Central memory CD4-positive, alpha-beta T cell (primary cell): ENCODE data around the gene ANKRD29.
"Not testable (repeated sequence)": the region's sequence is repeated elsewhere in the genome, so short reads cannot be mapped to it uniquely, and the experiment has no call there.

Experiments used
- DNase-seq: peaks from one replicate; pipeline ENCODE4 v3.0.0; 2022

Gene ANKRD29

DNA sequence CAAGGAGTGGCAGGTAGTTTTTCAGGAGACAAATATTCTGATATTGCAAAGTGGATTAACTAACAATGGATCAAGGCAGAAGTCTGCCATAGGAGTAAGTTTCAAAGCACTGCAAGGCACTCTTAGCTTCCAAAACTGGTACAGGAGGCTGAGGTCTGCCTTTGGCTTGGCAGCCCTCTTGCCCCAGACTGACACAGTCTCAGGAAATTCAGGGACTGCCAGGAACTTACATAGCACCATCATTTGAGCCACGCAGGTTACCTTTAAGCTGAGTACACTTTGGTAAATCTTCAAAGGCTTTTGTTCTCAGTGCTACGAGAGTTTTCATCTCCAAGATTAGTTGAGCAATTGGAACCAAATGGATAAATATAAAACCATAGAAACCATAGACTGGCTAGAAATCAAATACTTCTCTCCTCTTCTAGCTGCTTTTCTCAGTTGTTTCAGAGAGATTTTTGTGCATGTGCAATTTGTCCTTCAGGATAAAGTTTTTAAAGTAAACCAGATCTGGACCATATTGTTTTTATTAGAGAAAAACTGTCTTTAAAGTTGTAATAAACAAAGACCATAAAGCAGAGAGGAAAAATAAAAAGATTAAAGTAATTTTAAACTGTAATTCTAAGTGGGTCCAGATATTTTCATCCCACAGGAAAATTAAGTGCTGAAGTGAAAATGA, 18.8 kb downstream of the ANKRD29 start:
- no peak for DNase-seq

DNA sequence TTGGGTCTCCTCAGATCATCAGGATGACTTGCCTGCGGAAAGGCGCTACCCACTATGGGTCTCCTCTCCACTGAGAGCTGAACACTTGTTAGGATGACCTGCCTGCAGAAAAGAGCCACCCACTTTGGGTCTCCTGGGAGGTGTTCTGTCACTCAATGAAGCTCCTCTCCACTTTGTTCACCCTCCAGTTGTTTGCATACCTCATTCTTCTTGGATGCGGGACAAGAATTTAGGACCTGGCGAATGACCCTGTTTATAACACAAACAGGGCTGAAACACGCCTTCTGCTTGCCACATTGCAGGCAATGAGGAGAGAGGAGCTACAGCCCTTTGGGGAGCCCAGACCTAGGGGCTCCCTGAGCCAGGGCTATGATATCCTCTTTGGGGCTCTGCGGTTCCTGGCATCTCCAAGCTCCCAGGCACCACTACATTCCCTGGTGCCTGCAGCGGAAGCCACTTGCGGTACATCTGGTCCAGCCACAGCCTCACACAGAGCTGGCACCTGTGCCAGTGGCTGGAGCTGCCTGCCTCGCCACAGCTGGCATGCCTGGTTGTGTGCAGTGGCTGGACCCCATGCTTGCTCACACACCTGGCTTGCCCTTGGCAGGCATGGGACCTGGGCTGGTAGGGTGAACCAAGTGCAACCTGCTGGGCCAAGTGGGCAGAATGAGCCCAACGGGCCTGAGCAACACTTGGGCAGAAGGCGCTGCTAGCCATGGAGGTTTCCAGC, 20.6 kb downstream of the ANKRD29 start:
- no peak for DNase-seq

DNA sequence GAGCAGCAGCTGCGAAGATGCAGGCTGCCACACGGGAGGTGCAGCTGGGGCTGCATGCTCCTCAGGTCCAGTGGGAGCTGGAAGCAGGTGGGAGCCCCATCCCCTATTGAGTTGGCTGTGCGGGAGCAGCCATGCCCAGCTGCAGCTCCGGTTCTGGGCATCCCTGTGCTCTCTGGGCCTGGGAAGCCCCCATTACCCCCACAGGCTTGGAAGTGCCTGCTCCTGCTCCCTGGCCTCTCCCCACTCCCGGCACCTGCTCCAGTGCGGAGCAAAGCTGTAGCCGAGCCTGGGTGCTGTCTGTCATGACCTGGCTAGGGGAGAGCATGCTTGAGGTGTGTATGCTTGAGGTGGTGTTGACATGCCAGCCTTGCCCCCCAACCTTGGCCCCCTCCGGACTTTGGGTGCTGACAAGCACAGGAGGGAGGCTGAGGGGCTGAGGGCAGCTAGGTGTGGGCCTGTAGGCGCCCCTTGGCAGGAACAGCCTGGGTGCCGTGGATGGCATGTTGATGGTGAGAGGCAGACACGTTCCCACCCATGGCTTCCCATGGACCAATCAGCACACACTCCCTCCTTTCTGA, 21.5 kb downstream of the ANKRD29 start:
- no peak for DNase-seq

DNA sequence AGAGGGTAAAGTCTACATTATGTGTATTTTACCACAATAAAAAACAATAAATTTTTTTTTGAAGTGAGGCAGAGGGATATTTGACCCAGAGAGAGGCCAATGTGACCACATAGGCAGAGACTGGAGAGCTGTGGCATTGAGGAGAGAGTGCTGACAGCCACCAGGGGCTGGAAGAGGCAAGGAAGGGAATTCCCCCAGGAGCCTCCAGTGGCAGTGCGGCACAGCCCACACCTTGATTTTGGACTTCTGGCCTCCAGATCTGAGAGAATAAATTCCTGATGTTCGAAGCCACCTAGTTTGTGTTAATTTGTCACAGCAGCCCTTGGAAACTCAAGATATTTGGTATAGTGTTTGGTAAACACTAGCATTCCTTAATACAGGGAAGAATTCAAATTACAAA, 22.7 kb downstream of the ANKRD29 start:
- no peak for DNase-seq

DNA sequence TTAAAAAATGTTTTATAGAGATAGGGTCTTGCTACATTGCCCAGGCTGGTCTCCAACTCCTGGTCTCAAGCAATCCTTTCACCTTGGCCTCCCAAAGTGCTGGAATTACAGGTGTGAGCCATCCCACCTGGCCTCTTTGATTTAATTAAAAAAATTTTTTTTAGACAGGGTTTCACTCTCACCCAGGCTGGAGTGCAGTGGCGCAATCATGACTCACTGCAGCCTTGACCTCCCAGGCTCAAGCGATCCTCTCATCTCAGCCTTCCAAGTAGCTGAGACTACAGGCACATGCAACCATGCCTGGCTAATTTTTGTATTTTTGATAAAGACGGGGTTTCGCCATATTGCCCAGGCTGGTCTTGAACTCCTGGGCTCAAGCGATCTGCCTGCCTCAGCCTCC, 26.3 kb downstream of the ANKRD29 start:
- not testable (repeated sequence) for DNase-seq

DNA sequence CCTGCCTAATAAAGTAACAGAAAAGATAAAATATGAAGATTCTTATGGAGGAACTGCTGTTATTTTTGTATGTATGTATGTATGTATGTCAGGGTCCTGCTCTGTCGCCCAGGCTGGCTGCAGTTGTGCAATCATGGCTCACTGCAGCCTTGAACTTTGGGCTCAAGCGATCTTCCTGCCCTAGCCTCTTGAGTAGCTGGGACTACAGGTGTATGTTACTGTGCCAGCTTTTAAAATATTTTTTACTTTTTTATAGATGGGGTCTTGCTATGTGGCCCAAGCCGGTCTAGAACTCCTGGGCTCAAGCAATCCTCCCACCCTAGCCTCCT, 26.7 kb downstream of the ANKRD29 start:
- no peak for DNase-seq

DNA sequence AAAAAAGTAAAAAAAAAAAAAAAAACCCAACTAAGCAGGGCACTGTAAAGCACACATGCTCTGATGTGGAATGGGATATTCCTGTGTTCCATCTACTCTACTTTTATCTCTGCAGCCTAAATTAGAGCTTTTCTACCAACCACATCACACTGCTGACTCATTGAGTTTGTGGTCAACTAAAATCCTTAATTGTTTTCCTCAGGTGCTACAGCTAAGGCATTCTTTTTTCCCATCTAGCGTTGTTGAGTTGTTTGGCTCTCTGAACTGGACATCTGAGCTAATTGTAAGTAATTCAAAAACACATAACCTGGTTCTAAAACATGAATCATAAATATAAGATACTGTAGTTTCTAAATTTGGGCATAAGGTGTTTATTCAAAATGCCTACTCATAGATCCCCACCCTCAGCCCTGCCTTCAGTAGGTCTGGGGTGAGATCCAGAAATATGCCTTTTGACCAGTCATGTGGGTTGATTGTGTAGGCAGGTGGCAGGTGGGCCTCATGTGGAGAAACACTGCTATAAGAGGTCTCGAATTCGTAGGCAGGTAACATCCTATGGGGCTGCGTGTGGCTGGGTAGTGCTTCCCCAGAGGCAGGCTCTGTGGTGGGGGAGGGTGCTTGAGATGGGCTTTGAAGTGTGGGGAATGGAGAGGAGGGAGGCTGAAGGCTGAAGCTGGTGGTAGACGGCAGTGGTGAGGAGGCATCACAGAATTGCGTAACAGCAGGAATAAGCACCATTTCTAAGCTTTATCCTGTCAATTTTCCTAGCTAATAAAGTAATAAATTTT, 27.2 kb downstream of the ANKRD29 start:
- no peak for DNase-seq

DNA sequence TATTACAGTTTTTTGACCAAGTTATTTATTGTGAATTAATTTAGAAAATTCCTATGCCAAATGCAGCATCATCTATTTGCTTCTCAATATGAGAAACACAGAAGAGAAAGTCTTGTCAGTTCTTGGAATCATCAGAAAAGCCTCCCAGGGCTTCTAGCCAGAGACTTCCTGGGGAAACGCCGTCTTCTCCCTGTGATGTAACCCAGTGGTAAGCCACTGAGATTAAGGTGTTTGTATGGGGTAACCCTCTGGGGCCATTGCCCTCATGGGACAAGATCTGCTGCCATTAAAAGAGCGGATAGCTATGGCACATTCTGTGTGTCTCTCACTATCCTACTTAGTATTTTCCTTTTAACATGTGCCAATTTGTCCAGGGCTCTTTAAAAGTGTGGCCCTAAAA, 28.0 kb downstream of the ANKRD29 start:
- DNase-seq: no peak

DNA sequence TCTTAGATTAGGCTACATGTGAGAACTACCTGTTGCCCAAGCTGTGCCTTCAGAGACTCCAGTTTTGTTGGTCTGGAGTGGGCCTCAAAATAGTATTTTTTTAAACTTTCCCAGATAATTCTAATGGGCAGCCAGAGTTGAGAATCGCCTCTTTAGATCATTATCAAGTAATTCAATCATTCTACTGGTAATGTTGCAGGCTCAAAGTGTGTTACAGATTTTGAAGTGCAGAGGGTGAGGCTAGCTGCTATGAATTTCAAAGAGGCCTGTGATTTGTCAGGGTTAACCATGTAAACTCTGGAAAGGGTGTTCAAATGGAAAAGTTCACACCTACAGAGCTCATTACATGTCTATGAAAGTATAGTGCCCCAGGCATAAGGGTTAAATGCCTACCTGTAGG, 30.1 kb downstream of the ANKRD29 start:
- no peak for DNase-seq

DNA sequence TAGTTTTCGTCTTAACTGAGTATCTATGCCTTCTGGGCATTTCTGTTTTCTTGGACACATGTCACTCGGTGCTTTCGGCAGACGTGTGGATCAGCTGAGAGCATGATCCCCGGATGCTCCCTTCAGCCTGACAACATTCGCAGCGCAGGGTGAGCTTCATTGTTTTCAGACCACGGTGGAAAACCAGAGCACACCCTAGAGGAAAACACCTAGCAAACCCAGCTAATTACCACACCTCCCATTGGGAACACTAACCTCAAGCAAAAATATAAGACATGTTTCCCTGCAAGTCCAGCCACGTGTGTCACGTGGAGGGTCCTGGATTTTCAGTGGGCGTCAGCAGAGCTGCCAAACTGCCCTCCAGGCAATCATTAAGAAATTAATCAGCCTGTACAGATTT, 31.0 kb downstream of the ANKRD29 start:
- DNase-seq: no peak

DNA sequence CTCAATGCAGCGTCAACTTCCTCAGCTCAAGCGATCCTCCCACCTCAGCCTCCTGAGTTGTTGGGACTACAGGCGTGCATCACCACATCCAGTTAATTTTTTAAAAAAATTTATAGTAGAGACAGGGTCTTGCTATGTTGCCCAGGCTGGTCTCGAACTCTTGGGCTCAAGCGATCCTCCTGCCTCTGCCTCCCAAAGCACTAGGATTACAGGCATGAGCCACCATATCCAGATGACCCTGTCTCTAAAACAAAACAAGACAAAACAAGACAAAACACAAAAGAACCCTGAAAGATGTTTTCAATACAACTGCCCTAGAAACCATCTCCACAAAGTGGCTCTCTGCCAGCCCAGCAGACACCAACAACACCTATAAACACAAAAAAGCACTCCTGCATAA, 31.4 kb downstream of the ANKRD29 start:
- no peak for DNase-seq

DNA sequence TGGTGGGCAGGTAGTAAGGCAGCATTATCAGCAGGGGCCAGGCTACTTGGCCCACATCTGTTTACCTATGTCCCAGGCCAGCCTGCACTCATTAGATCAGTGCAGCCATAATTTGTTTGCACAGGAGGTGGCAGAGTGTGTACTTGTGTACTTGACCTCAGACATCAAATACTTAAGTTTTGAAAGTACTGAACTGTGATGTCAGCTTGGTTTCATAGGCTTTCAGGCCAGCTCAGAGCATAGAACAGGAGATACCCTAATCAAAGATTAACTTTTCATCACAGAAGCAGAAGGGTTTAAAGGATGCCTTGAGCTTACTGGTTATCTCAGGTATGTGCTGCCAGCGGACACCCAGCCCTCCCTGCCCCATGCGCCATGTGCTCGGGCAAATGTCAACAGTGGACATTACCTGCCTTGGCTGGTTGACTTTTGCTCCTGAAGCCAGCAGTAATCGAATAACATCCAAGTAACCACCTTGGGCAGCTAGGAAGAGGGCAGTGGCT, 33.2 kb downstream of the ANKRD29 start:
- DNase-seq: no peak

DNA sequence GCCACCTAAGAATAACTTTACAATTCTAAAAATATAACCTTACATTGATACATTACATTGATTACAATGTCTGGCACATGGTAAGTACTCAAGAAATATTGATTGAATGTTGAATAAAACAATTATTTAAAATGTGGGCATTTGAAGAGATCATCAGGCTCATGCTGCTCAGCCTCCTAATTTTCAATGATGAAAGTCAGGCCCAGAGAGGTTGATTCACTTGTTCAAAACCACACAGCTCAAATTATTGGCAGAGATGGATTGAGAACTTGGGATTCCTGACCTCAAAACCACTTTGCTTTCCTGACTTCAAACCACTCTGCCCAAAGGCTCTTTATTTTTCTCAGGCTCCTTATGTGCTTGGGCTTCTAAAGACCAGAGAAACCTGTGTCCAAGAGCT, 34.7 kb downstream of the ANKRD29 start:
- no peak for DNase-seq

DNA sequence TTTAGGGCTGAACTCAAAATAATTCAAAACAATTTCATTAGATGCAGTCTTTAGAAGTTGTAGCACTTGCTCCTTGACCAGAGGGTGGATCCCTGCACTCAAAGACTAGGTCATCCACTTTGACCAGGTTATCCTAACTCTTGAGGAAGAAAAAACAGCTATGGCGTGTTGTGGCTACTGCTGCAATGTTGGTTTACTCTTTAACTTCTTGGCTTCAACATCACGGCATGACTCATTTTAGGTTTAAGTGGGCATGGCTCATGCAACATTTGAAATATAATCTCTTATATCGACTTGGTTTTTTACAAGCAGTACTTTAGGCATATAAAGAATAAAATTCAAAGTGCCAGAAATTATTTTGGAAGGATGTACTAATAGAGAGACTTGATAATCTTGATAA, 35.4 kb downstream of the ANKRD29 start:
- DNase-seq: no peak

DNA sequence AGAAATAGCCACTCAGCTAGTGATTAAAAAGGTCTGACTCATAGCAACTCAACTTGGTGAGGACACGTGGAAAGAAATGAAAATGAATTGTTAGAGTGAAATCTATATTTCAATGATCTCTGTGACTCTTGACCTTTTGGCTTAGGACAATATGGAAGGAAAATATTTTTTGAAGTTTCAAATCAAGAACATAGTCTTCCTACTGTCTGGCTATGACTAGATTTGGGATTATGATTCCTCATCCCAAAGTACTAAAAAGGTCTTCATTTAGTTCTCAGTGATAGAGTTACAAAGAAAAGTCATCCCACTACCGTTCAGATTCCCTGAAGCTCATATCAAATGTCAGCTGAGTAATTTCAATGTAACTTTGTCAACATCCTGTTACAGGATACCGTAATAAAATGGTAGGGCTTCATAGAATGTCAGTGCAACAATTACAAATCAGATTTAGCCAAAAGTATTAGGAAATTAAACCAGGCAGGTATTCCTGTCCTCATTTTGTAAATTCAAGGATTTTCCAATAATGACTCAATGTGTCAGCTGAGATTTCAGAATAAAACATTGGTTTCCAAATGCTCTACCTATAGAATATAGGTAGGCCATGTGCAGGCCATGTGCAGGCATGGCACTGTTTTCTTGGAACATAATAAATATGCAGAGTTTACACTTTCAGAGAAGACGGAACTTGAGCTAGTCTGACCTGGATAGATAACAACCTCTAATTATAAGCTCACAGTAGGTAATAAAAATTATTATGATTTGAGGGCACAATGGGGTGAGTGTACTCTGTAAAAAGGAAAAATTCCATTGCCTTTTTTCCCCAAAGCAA, 36.0 kb downstream of the ANKRD29 start:
- no peak for DNase-seq

DNA sequence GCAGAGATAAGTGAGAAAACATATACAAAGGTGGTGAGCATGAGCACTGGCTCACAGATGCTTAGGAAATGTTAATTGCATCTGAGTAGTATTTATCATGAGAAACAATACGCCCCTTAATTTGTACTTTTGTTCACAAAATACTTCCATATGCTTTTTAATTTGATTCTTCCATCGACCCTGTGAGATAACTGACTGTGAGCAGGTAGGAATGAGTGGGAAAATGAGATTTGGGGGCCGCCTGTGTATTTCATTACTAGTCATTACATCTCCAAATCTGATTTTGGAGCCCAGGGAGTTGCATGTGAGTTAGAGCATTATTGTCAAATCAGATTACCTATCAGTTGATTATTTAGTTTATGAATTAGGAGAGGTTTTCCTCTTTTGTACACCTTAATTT, 39.7 kb downstream of the ANKRD29 start:
- DNase-seq: no peak

DNA sequence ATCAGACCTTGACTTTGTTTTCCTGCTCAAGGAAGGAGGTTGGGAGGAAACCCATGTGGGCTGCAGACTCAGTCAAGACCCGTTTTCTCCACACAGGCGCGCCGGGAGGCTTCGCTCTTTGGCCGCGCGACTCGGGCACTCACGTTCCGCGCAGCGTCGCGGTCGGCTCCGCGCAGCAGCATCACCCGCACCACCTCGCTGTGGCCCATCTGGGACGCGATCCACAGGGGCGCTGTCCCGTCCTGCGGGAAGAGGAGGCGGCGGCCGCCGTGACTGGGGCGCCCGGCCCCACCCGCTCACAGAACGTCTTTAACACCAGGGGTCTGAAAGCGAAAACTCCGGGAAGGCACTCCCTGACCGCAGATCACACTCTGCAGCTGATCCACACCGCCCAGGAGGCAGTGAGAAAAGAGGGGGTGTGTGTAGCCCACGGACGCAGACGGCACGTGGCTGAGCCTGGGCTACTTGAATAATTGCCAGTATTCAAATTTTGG, 43.3 kb downstream of the ANKRD29 start:
- DNase-seq: no peak

DNA sequence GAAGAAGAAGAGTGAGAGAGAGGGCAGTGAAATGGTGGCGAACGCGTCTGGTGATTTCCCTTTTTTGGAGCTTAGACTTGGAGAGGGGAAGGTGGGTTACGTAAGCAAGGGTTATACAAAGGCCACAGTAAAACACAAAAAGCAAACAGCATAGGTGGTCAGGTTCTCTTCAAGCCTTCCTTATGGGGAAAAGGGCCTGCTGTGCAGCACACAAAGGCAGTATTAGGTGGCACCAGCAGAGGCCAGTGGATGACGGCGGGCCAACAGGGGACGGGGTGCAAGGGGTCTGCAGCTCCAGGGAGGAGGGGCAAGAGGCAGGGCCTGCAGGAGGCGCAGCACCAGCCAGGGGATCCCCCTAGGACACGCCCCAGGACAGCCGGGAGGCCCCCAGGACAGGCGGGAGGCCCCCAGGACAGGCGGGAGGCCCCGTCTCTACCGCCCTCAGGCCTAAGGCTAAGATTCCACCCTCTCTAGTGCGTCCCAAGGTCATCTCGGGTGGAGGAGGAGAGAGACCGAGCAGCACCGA, 43.8 kb downstream of the ANKRD29 start:
- no peak for DNase-seq

DNA sequence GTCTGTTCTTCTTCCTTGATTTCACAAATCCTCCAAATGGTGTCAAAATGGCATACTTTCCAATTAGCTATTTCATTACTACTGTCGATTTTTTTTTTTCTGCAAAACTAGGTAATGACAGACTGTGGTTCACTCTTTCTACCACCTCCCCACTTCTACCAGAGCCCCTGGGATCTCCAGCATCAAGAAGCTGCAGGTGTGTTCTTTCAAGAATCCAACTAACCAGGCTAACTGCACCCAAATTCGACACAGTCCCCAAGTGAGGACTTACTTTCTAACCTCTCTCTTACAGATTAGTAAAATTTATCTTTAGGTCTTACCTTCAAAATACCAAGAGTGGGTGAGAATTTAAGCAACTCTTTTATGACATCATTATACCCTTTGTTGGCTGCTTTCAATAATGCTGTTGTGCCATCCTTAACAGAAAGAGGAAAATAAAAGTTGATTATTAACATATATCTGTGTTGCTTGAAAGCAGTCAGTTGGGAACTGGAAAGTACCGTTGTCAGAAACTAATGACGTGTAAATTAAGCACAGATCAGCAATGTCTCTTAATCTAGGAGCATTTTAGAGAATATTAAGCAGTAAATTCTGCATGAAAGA, 45.2 kb downstream of the ANKRD29 start:
- no peak for DNase-seq

DNA sequence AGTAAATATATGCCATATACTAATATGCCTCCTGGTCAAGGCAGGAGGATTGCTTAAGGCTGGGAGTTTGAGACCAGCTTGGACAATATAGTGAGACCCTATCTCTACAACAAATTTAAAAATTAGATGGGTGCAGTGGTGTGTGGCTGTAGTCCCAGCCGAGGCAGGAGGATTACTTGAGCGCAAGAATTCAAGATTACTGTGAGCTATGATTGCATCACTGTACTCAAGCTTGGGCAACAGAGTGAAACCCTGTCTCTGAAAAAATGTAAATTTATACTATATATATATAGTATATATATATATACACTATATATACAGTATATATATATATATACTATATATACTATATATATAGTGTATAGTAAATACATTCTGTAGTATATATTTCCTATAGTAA, 46.5 kb downstream of the ANKRD29 start:
- DNase-seq: no peak

DNA sequence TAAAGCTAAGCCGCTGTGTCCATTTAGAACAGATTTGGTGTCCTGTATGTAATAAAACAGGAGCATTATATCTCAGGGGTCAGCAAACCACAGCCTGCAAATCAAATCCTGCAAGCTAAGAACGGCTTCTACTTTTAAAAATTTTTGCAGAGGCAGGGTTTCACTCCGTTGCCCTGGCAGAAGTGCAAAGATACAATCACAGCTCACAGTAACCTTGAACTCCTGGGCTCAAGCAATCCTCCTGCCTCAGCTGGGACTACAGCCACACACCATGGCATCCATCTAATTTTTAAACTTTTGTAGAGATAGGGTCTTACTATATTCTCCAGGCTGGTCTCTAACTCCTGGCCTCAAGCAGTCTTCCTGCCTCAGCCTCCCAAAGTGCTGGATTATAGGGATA, 47.8 kb downstream of the ANKRD29 start:
- DNase-seq: no peak

DNA sequence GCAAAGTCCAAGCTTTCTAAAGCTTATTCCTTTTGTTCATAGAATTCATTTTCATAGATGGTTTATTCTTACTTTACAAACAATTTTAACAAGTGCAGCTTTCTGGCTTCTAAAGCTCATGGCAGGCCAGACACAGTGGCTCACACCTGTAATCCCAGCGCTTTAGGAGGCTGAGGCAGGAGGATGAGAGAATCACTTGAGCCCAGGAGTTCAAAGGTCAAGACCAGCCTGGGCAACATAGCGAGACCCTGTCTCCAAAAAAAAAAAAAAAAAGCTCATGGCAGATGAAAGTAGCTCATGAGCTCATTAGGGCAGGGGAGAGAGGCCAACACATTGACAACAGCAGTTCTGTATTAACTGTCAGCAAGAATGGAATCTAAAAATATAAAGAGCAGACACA, 48.3 kb downstream of the ANKRD29 start:
- DNase-seq: no peak
